ENCODE results near the gene SH2D3A.

Gene SH2D3A

DNA sequence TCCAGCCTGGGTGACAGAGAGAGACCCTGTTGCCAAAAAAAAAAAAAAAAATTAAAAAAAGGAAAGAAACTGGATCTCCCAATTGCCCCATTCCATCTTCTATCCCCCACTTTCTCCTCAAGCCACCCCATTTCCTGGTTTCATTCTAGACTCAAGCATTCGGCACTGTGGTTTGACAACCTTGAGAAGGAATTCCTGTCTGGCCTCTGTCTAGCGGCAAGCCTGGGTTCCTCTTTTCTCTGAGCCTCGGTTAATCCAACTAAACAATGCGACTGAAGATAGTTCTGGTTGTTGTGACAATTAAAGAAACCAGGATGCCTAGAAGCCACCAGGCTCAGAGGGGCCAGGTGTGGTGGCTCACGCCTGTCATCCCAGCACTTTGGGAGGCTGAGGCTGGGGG lies 43.5 kb downstream of the SH2D3A start:
- peak; percentile 20 for DNase-seq (ENCODE audit: low read depth)
- H3K27me3 ChIP-seq (replicated peaks; ENCODE audit: control insufficient read depth, insufficient read depth, low read length) = no peaks in the 10 kb centered on the region
- H3K36me3 ChIP-seq (ENCODE audit: control insufficient read depth, insufficient read depth, low read length, severe bottlenecking) = no peaks in the 10 kb centered on the region
- H3K4me1 ChIP-seq (ENCODE audit: control insufficient read depth, insufficient read depth, low read length) = peaks cover 41% of the 10 kb centered on the region
- peaks cover 2% of the 10 kb centered on the region for H3K9me3 ChIP-seq (ENCODE audit: control insufficient read depth, low read length)
- peak overlapping the region; percentile 6 for H3K9ac ChIP-seq (ENCODE audit: low read length)
- no peak overlapping the region for H3K4me3 ChIP-seq (ENCODE audit: low read length)

DNA sequence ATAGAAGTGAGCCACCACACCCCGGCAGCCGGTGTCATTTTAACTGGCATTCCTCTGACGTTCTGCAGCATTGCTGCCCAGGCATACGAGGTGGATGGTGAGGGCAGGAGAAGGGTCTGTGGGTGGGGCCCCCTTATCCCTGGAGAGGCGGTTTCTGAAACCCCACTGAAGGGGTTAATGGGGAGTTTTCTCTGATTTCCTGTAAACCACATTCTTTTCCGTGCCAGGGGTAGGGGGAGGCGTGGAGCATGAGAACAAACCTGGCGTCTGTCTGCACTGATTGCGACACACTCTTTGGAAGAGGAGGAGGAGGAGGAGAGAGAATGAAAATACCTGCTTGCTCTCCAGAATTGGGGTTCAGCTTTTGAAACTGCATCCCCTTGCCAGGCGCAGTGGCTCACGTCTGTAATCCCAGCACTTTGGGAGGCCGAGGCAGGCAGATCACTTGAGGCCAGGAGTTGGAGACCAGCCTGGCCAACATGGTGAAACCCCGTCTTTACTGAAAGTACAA lies 44.1 kb downstream of the SH2D3A start:
- no peaks in the 10 kb centered on the region for H3K27me3 ChIP-seq (replicated peaks; ENCODE audit: control insufficient read depth, insufficient read depth, low read length)
- peak overlapping the region; percentile 58 for H3K4me3 ChIP-seq (ENCODE audit: low read length)
- H3K36me3 ChIP-seq (ENCODE audit: control insufficient read depth, insufficient read depth, low read length, severe bottlenecking) = no peaks in the 10 kb centered on the region
- peak; percentile 73 for DNase-seq (ENCODE audit: low read depth)
- peak overlapping the region; percentile 56 for H3K9ac ChIP-seq (ENCODE audit: low read length)
- H3K4me1 ChIP-seq (ENCODE audit: control insufficient read depth, insufficient read depth, low read length) = peaks cover 41% of the 10 kb centered on the region
- peaks cover 2% of the 10 kb centered on the region for H3K9me3 ChIP-seq (ENCODE audit: control insufficient read depth, low read length)

DNA sequence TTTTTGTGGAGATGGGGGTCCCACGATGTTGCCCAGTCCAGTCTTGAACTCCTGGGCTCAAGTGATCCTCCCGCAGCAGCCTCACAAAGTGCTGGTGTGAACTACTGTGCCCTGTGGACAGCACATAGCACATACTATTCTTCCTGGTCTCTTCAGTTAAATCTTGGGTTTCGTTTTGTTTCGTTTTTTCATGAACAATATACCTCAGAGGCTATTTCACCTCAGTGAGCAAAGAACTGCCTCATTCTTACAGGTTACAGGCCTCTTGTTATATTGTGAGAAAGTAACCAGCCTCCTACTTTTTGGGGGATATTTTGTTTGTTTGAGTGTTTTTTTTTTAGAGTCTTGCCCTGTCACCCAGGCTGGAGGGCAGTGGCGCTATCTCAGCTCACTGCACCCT lies 45.5 kb downstream of the SH2D3A start:
- no peak overlapping the region for H3K4me3 ChIP-seq (ENCODE audit: low read length)
- no peaks in the 10 kb centered on the region for H3K27me3 ChIP-seq (replicated peaks; ENCODE audit: control insufficient read depth, insufficient read depth, low read length)
- H3K36me3 ChIP-seq (ENCODE audit: control insufficient read depth, insufficient read depth, low read length, severe bottlenecking) = peaks cover 12% of the 10 kb centered on the region
- no peaks in the 10 kb centered on the region for H3K9me3 ChIP-seq (ENCODE audit: control insufficient read depth, low read length)
- no peak overlapping the region for H3K9ac ChIP-seq (ENCODE audit: low read length)
- peaks cover 41% of the 10 kb centered on the region for H3K4me1 ChIP-seq (ENCODE audit: control insufficient read depth, insufficient read depth, low read length)
- no peak for DNase-seq (ENCODE audit: low read depth)

DNA sequence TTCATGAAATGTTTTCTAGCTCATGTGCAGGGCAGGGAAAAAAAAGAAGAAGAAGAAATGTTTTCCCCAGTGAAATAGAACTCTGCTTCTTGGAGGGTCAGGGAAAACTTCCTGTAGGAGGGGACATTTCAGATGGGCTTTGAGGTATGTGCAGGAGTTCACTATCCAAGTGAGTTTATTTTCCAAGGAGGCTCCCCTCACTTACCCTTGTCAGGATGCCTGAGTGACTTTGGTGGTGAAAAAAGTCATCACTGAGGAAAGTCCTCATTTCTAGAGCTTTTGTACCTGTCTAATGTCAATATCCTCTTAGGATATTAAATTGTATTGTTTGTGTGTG lies 46.1 kb downstream of the SH2D3A start:
- H3K4me1 ChIP-seq (ENCODE audit: control insufficient read depth, insufficient read depth, low read length) = peaks cover 41% of the 10 kb centered on the region
- H3K9ac ChIP-seq (ENCODE audit: low read length) = peak overlapping the region; percentile 46
- H3K9me3 ChIP-seq (ENCODE audit: control insufficient read depth, low read length) = no peaks in the 10 kb centered on the region
- no peaks in the 10 kb centered on the region for H3K27me3 ChIP-seq (replicated peaks; ENCODE audit: control insufficient read depth, insufficient read depth, low read length)
- peak overlapping the region; percentile 9 for H3K4me3 ChIP-seq (ENCODE audit: low read length)
- H3K36me3 ChIP-seq (ENCODE audit: control insufficient read depth, insufficient read depth, low read length, severe bottlenecking) = peaks cover 18% of the 10 kb centered on the region
- DNase-seq (ENCODE audit: low read depth) = no peak

DNA sequence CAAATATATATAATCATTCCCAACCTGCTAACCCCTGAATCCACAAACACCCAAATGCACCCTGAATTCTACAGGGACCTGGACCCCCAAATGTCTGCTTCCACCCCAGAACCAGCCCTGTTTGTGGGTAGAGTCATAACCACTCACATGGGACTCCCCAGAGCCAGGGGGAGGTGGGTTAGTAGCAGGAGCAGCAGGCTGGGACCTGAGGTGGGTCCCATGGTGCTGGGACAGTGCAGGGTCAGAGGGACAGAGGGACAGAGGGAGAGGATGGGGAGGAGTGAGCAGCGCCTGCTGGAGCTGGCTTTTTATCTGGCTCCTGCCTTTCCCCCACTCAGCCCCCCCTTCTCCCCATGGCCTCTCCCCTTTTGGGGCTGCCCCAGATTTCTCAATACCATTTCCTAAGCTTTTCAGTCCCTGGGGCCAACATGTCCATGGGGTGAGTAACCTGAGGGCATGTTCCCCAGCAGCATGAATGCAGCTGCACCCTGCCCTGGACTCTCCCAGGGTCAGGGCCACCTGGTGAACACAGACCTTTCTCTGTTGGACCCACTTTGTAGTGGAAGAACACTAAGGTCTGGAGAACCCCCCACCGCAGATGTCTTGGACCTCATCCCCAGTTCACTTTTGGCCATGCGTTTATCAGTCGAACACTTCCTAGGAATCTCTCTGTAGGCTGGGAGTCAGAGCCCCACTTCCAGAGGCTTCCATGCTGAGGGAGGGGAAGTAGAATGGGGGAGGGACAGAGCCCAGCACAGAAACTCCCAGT lies 46.7 kb downstream of the SH2D3A start, which contains the start of gene C3:
Gene C3 (minus strand): TSS at position 282 of the 769 bp plus-strand sequence. CDS start 61 bp downstream, at position 221.
- H3K9ac ChIP-seq (ENCODE audit: low read length) = peak within 1 kb of the TSS; percentile 80
- H3K36me3 ChIP-seq (ENCODE audit: control insufficient read depth, insufficient read depth, low read length, severe bottlenecking) = peaks cover 23% of the 10 kb centered on the region
- H3K4me1 ChIP-seq (ENCODE audit: control insufficient read depth, insufficient read depth, low read length) = peaks cover 41% of the 10 kb centered on the region
- peak within 1 kb of the TSS; percentile 84 for H3K4me3 ChIP-seq (ENCODE audit: low read length)
- no peaks in the 10 kb centered on the region for H3K9me3 ChIP-seq (ENCODE audit: control insufficient read depth, low read length)
- H3K27me3 ChIP-seq (replicated peaks; ENCODE audit: control insufficient read depth, insufficient read depth, low read length) = no peaks in the 10 kb centered on the region
- DNase-seq (ENCODE audit: low read depth) = peak; percentile 83

DNA sequence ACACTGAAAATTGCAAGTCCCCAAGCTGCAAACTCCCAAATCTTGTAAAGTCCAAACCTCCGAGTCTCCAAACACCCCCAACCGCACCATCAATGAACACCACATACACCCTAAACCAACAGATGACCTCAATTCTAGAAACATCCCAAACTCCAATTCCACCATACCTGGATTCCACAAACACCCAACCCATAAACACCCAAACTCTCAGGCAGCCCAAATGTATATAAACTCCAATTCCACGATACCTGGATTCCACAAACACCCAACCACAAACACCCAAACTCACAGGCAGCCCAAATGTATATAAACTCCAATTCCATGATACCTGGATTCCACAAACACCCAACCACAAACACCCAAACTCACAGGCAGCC lies 47.3 kb downstream of the SH2D3A start:
- no peak for DNase-seq (ENCODE audit: low read depth)
- H3K27me3 ChIP-seq (replicated peaks; ENCODE audit: control insufficient read depth, insufficient read depth, low read length) = no peaks in the 10 kb centered on the region
- H3K9me3 ChIP-seq (ENCODE audit: control insufficient read depth, low read length) = no peaks in the 10 kb centered on the region
- peak overlapping the region; percentile 84 for H3K4me3 ChIP-seq (ENCODE audit: low read length)
- peak overlapping the region; percentile 80 for H3K9ac ChIP-seq (ENCODE audit: low read length)
- peaks cover 23% of the 10 kb centered on the region for H3K36me3 ChIP-seq (ENCODE audit: control insufficient read depth, insufficient read depth, low read length, severe bottlenecking)
- H3K4me1 ChIP-seq (ENCODE audit: control insufficient read depth, insufficient read depth, low read length) = peaks cover 41% of the 10 kb centered on the region

DNA sequence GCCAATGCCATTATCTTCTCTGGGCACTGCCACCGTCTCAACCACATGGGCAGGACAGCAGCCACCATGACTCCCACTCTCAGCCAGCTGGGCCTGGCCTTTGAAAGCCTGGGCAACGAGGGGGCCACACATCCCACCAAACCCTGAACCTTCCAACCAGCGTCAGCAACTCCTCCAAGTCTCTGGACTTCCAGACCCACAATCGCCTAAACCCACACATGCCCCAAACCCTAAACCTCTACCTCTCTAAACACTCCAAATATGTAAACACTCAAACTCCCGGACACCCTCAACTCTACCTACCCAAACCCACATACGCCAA lies 47.7 kb downstream of the SH2D3A start:
- Histone ChIP-seq H3K9ac (ENCODE audit: low read length) (peak overlapping the region; percentile 80), H3K4me3 (ENCODE audit: low read length) (peak overlapping the region; percentile 84), H3K36me3 (ENCODE audit: control insufficient read depth, insufficient read depth, low read length, severe bottlenecking) (peaks cover 23% of the 10 kb centered on the region), H3K27me3 (replicated peaks; ENCODE audit: control insufficient read depth, insufficient read depth, low read length) (no peaks in the 10 kb centered on the region), H3K9me3 (ENCODE audit: control insufficient read depth, low read length) (no peaks in the 10 kb centered on the region), H3K4me1 (ENCODE audit: control insufficient read depth, insufficient read depth, low read length) (peaks cover 41% of the 10 kb centered on the region)
- no peak for DNase-seq (ENCODE audit: low read depth)

DNA sequence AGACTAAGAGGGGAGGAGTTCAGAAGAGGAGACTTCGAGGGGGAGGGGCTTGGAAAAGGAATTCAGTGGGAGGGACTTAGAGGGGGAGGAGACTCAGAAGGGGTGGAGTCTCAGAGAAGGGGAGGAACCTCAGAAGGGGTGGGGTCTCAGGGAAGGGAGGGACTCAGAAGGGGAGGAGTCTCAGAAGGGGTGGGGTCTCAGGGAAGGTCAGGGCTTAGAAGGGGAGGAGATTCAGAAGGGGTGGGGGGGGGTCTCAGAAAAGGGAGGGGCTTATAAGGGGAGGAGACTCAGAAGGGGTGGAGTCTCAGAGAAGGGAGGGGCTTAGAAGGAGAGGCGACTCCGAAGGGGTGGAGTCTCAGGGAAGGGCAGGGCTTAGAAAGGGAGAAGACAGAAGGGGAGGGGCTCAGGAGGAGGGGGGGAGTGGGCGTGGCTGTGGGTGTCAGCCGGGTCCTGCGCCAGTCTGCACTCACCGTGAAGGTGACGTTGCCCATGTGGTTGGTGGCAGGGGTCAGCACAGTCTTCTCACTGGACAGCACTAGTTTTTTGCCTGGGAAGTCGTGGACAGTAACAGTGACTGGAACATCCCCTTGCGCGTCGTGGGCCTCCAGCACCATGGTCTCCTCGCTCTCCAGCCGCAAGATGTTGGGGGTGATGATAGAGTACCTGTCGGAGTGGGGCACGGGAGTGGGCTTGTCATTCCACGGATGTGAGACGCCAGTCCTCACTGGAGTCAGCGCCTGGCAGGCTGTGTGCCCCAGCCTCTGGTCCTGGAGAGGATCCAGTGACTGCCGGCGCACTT lies 48.3 kb downstream of the SH2D3A start:
- no peaks in the 10 kb centered on the region for H3K27me3 ChIP-seq (replicated peaks; ENCODE audit: control insufficient read depth, insufficient read depth, low read length)
- peaks cover 41% of the 10 kb centered on the region for H3K4me1 ChIP-seq (ENCODE audit: control insufficient read depth, insufficient read depth, low read length)
- H3K4me3 ChIP-seq (ENCODE audit: low read length) = peak overlapping the region; percentile 84
- DNase-seq (ENCODE audit: low read depth) = peak; percentile 21
- H3K36me3 ChIP-seq (ENCODE audit: control insufficient read depth, insufficient read depth, low read length, severe bottlenecking) = peaks cover 23% of the 10 kb centered on the region
- peak overlapping the region; percentile 80 for H3K9ac ChIP-seq (ENCODE audit: low read length)
- no peaks in the 10 kb centered on the region for H3K9me3 ChIP-seq (ENCODE audit: control insufficient read depth, low read length)

DNA sequence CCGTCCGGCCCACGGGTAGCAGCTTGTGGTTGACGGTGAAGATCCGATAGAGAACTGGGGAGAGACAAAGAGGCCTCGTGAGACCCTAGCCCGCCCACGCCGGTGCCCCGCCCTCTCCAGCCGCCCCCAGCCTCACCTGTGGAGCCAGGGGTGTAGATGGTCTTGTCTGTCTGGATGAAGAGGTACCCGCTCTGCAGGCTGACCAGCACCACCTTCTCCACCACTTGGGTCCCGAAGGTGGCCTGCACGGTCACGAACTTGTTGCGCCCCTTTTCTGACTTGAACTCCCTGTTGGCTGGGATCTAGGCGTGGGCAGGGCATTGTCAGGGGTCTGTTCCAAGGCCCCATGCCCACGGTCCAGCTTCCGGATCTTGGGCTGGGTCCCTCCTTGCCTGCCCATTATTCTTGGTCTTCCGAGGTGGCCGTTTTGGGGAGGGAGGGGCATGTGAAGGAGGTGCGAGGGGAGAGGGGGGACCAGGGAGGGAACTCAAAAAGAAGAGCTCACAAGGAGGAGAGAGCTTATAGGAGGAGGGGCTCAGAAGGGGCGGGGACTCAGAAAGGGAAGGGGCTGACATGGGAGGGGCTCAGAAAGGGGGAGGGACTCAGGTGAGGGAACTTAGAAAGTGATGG lies 49.0 kb downstream of the SH2D3A start:
- Histone ChIP-seq H3K36me3 (ENCODE audit: control insufficient read depth, insufficient read depth, low read length, severe bottlenecking) (peaks cover 24% of the 10 kb centered on the region), H3K4me3 (ENCODE audit: low read length) (no peak overlapping the region), H3K9me3 (ENCODE audit: control insufficient read depth, low read length) (no peaks in the 10 kb centered on the region), H3K9ac (ENCODE audit: low read length) (no peak overlapping the region), H3K27me3 (replicated peaks; ENCODE audit: control insufficient read depth, insufficient read depth, low read length) (no peaks in the 10 kb centered on the region), H3K4me1 (ENCODE audit: control insufficient read depth, insufficient read depth, low read length) (peaks cover 34% of the 10 kb centered on the region)
- no peak for DNase-seq (ENCODE audit: low read depth)

DNA sequence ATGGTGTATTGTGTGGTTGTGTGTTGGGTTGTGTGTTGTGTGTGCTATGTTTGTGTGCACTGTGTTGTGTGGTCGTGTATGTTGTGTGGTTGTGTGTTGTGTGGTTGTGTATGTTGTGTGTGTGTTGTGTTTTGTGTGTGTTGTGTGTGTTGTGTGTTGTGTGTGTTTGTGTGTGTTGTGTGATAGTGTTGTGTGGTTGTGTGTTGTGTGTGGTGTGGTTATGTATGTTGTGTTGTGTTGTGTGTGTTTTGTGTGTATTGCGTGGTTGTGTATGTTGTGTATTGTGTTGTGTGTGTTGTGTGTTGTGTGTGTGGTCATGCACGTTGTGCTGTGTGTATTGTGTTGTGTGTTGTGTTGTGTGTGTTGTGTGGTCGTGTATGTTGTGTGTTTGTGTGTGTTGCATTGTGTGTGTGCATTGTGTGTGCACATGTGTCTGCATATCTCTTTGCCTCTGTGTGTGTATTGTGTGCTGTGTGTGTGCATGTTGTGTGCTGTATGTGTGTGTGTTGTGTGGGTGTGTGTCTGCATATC lies 49.7 kb downstream of the SH2D3A start:
- Histone ChIP-seq H3K27me3 (replicated peaks; ENCODE audit: control insufficient read depth, insufficient read depth, low read length) (no peaks in the 10 kb centered on the region), H3K9ac (ENCODE audit: low read length) (no peak overlapping the region), H3K4me1 (ENCODE audit: control insufficient read depth, insufficient read depth, low read length) (peaks cover 27% of the 10 kb centered on the region), H3K4me3 (ENCODE audit: low read length) (no peak overlapping the region), H3K9me3 (ENCODE audit: control insufficient read depth, low read length) (no peaks in the 10 kb centered on the region), H3K36me3 (ENCODE audit: control insufficient read depth, insufficient read depth, low read length, severe bottlenecking) (peaks cover 31% of the 10 kb centered on the region)
- no peak for DNase-seq (ENCODE audit: low read depth)

DNA sequence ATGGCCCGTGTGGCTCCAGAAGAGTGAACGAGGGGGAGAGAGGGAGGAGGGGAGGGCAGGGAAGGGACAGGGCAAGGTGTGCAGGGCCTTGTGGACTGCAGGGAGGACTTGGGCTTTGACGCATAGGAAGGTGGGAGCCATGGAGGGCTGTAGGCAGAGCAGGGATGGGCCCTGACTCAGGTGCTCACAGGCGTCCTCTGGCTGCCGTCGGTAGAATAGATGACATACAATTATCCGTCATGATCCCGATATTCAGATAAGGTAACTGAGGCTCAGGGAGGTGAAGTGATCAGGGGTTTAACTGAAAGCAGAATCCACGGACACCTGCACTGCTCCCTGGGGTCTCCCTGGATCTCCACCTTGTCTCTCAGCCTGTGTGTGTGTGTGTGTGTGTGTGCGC lies 50.2 kb downstream of the SH2D3A start:
- H3K9me3 ChIP-seq (ENCODE audit: control insufficient read depth, low read length) = no peaks in the 10 kb centered on the region
- no peaks in the 10 kb centered on the region for H3K27me3 ChIP-seq (replicated peaks; ENCODE audit: control insufficient read depth, insufficient read depth, low read length)
- DNase-seq (ENCODE audit: low read depth) = no peak
- H3K36me3 ChIP-seq (ENCODE audit: control insufficient read depth, insufficient read depth, low read length, severe bottlenecking) = peaks cover 35% of the 10 kb centered on the region
- H3K4me3 ChIP-seq (ENCODE audit: low read length) = no peak overlapping the region
- H3K4me1 ChIP-seq (ENCODE audit: control insufficient read depth, insufficient read depth, low read length) = peaks cover 22% of the 10 kb centered on the region
- H3K9ac ChIP-seq (ENCODE audit: low read length) = no peak overlapping the region

Measured in adipocyte (in vitro differentiated cells).